IMR-90 (cell line): Measurements from ENCODE around the gene RNASEH2B. TPM values are rescaled to one million over a fixed set of nuclear protein-coding genes. Genes with fewer than 3 reads are reported as not detected.

Source experiments
- ATAC-seq: fragments of 200-7000 bp; cut with Tn5 transposase; 2 replicates; pipeline ENCODE4 v1.9.1; 2020; ENCODE audit warnings: low read depth, mild to moderate bottlenecking, moderate library complexity
- BruUV-seq: library from RNA; stranded (reverse); fragments of 400-500 nt; replicated peaks from 2 replicates; lab custom pipeline; 2021; lab: Mats Ljungman, UMichigan
- CTCF ChIA-PET: fragments of 300-600 bp; formaldehyde crosslinking; extraction: SDS; loops from one replicate; lab custom pipeline; 2021; ENCODE audit warnings: antibody characterized with exemption; lab: Yijun Ruan, JAX
- POLR2A ChIA-PET: fragments of 300-600 bp; sonication (Branson Sonifier 250); formaldehyde crosslinking; loops from one replicate; lab custom pipeline; 2022; ENCODE audit warnings: antibody characterized with exemption; ENCODE audit not compliant: unreplicated experiment; lab: Charles Lee
- DNase-seq: peaks from one replicate; pipeline ENCODE4 v3.0.0; 2013
- H2AFZ ChIP-seq: replicated peaks from 2 replicates; pipeline ENCODE3; 2013; ENCODE audit warnings: low read length, mild to moderate bottlenecking; ENCODE audit not compliant: poor library complexity
- H2AK5ac ChIP-seq: 2 replicates; pipeline ENCODE4 v1.6.1; 2013; ENCODE audit warnings: low read depth, low read length, inconsistent platforms
- H2AK9ac ChIP-seq: replicated peaks from 2 replicates; pipeline ENCODE3; 2013; ENCODE audit warnings: mild to moderate bottlenecking, low read depth, low read length, moderate library complexity; ENCODE audit not compliant: poor library complexity
- H2BK120ac ChIP-seq: 2 replicates; pipeline ENCODE4 v1.6.1; 2013; ENCODE audit warnings: low read depth, low read length, inconsistent platforms
- H2BK15ac ChIP-seq: 3 replicates; pipeline ENCODE4 v1.6.1; 2013; ENCODE audit warnings: low read depth, low read length, inconsistent platforms
- H2BK20ac ChIP-seq: 2 replicates; pipeline ENCODE4 v1.6.1; 2013; ENCODE audit warnings: low read depth, mild to moderate bottlenecking, inconsistent platforms, low read length, moderate library complexity
- H2BK5ac ChIP-seq: 2 replicates; pipeline ENCODE4 v1.6.1; 2013; ENCODE audit warnings: mild to moderate bottlenecking, low read depth, low read length, inconsistent platforms; ENCODE audit not compliant: poor library complexity, severe bottlenecking
- H3K14ac ChIP-seq: replicated peaks from 2 replicates; pipeline ENCODE4 v1.6.1; 2013; ENCODE audit warnings: low read depth, low read length, inconsistent platforms
- H3K18ac ChIP-seq: 2 replicates; pipeline ENCODE4 v1.6.1; 2013; ENCODE audit warnings: low read depth, low read length, control low read depth
- H3K23ac ChIP-seq: 2 replicates; pipeline ENCODE4 v1.6.1; 2013; ENCODE audit warnings: low read depth, low read length, inconsistent platforms
- H3K27ac ChIP-seq: 2 replicates; pipeline ENCODE4 v1.5.1; 2013; ENCODE audit warnings: mild to moderate bottlenecking, control low read depth, low read length; ENCODE audit not compliant: insufficient read depth
- H3K27me3 ChIP-seq: 2 replicates; pipeline ENCODE4 v1.6.1; 2013; ENCODE audit warnings: low read length; ENCODE audit not compliant: control insufficient read depth, insufficient read depth
- H3K36me3 ChIP-seq: 2 replicates; pipeline ENCODE4 v1.6.1; 2013; ENCODE audit warnings: low read length, mixed read lengths; ENCODE audit not compliant: control insufficient read depth, insufficient read depth
- H3K4ac ChIP-seq: 2 replicates; pipeline ENCODE4 v1.6.1; 2013; ENCODE audit warnings: low read depth, low read length, inconsistent platforms
- H3K4me1 ChIP-seq: 2 replicates; pipeline ENCODE4 v1.6.1; 2013; ENCODE audit warnings: low read length, mixed read lengths; ENCODE audit not compliant: control insufficient read depth, insufficient read depth
- H3K4me2 ChIP-seq: 2 replicates; pipeline ENCODE4 v1.6.1; 2013; ENCODE audit warnings: low read depth, mild to moderate bottlenecking, control low read depth, low read length, moderate library complexity
- H3K4me3 ChIP-seq: 2 replicates; pipeline ENCODE4 v1.5.1; 2013; ENCODE audit warnings: low read depth, mild to moderate bottlenecking, control low read depth, low read length, moderate library complexity; ENCODE audit not compliant: insufficient read depth
- H3K56ac ChIP-seq: 2 replicates; pipeline ENCODE4 v1.6.1; 2013; ENCODE audit warnings: low read length, inconsistent platforms; ENCODE audit not compliant: insufficient read depth; ENCODE audit errors: extremely low read depth
- H3K79me1 ChIP-seq, 2 experiments: 2 replicates each; pipeline ENCODE4 v1.6.1; 2013; ENCODE audit warnings: low read length in 2 of 2, inconsistent platforms in 1 of 2, low read depth in 1 of 2
- H3K9ac ChIP-seq: 2 replicates; pipeline ENCODE4 v1.6.1; 2013; ENCODE audit warnings: low read depth, low read length, control low read depth
- H3K9me1 ChIP-seq: 2 replicates; pipeline ENCODE4 v1.6.1; 2013; ENCODE audit warnings: low read length, inconsistent platforms; ENCODE audit not compliant: insufficient read depth
- H3K9me3 ChIP-seq: 2 replicates; pipeline ENCODE4 v1.6.1; 2013; ENCODE audit warnings: low read length; ENCODE audit not compliant: control insufficient read depth, insufficient read depth
- H4K20me1 ChIP-seq: 2 replicates; pipeline ENCODE4 v1.6.1; 2013; ENCODE audit warnings: low read length, inconsistent platforms; ENCODE audit not compliant: insufficient read depth
- H4K5ac ChIP-seq: 2 replicates; pipeline ENCODE4 v1.6.1; 2013; ENCODE audit warnings: mild to moderate bottlenecking, low read depth, low read length, control low read depth
- H4K8ac ChIP-seq, 2 experiments: 2 replicates each; pipeline ENCODE4 v1.6.1; 2013; ENCODE audit warnings: low read depth in 2 of 2, low read length in 2 of 2, control low read depth in 1 of 2, inconsistent platforms in 1 of 2
- H4K91ac ChIP-seq: 2 replicates; pipeline ENCODE4 v1.6.1; 2013; ENCODE audit warnings: low read depth, low read length, inconsistent platforms; ENCODE audit not compliant: insufficient read depth
- CTCF ChIP-seq: conservative IDR thresholded peaks from 2 replicates; pipeline ENCODE4 v1.5.1; 2012; ENCODE audit warnings: mild to moderate bottlenecking, low read depth, low read length, improper control_type of control experiment
- NFE2L2 ChIP-seq: fragments of 150-350 bp; IDR thresholded peaks from 2 replicates; pipeline ENCODE4 v1.6.1; 2016; ENCODE audit warnings: low read depth, mild to moderate bottlenecking, low read length
- whole genome bisulfite sequencing, 2 experiments: methylation state at CpG; one replicate each; pipeline versions ENCODE4 v1.1.5 to v1.1.7; 2013; ENCODE audit warnings: missing lambda C conversion rate in 2 of 2; ENCODE audit not compliant: insufficient read length in 1 of 2; ENCODE audit errors: extremely low coverage in 2 of 2; 5-methylcytosine and 5-hydroxymethylcytosine counted together
- dilution Hi-C: fragments of 300-500 bp; cut with HindIII; formaldehyde crosslinking; loops from one replicate; pipeline ENCODE4 v1.14.3; 2018; ENCODE audit warnings: low sequenced_read_pairs; ENCODE audit not compliant: unreplicated experiment
- in situ Hi-C: fragments of 300-500 bp; cut with MboI; formaldehyde crosslinking; loops from 3 replicates; pipeline ENCODE4 v1.14.3; 2019; ENCODE audit warnings: low sequenced_read_pairs, inconsistent platforms, mixed read lengths
- intact Hi-C: fragments of 100-400 bp; cut with micrococcal nuclease; formaldehyde crosslinking; loops from 2 replicates; pipeline ENCODE4 v1.10.0; 2022
- polyA plus RNA-seq, 3 experiments: library from polyadenylated mRNA; depleted of rRNA; stranded (reverse); fragments of >200 nt; gene quantifications; 2 replicates each; pipeline ENCODE4 v1.2.3, GENCODE V29; 2012; ENCODE audit warnings: low replicate concordance in 1 of 3
- total RNA-seq: library from RNA; depleted of rRNA; stranded (reverse); fragments of >200 nt; gene quantifications from 2 replicates; pipeline ENCODE4 v1.2.3, GENCODE V29; 2012

Gene RNASEH2B
- total and polyA plus RNA-seq, 2 of the 4 experiments (the other 2 are of a cell fraction), result 11.2 to 14.2 TPM

DNA sequence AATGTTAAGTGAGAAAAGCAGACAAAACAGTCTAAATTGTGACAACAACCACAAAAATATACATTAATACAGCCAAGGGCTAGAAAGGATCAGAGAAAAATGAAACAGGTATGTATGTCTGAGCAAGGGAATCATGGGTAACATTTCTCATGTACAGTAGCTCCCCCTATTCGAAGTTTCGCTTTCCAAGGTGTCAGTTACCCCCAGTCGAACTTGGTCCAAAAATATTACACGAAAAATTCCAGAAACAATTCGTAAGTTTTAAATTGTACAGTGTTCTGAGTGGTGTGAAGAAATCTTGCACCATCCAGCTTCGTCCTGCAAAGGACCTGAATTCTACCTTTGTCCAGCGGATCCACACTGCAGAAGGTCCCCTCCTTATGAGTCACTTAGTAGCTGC lies 1.8 kb upstream of the RNASEH2B start:
- Histone ChIP-seq H3K14ac (no peak overlapping the region), H2BK120ac (no peak overlapping the region), H4K91ac (no peak overlapping the region), H3K4me3 (no peak overlapping the region), H2AK5ac (no peak overlapping the region), H3K27me3 (peaks cover 2% of the 10 kb centered on the region; the same call in 1 of the 2 replicates), H4K20me1 (no peaks in the 10 kb centered on the region; the same call in 1 of the 2 replicates), H3K9me3 (no peaks in the 10 kb centered on the region), H3K9me1 (no peaks in the 10 kb centered on the region), H3K79me1 (peaks cover 11 to 22% of the 10 kb centered on the region in 2 experiments; a peak in 3 of 4 replicates), H3K4me1 (peaks cover 7% of the 10 kb centered on the region), H4K8ac (no peak overlapping the region), H3K23ac (no peak overlapping the region), H2BK5ac (no peak overlapping the region), H2BK15ac (no peak overlapping the region), H3K4ac (no peak overlapping the region), H2AFZ (no peak overlapping the region), H3K56ac (no peak overlapping the region), H2AK9ac (no peak overlapping the region), H3K9ac (no peak overlapping the region), H4K5ac (no peak overlapping the region), H3K36me3 (no peaks in the 10 kb centered on the region), H3K27ac (no peak overlapping the region), H3K18ac (no peak overlapping the region), H3K4me2 (no peak overlapping the region), H2BK20ac (no peak overlapping the region)
- POLR2A ChIA-PET, result no interaction called here
- CTCF ChIA-PET, result no interaction called here
- no TSS peak for BruUV-seq
- TF ChIP-seq CTCF (no peak), NFE2L2 (no peak)
- ATAC-seq (no peak), DNase-seq (no peak)
- dilution Hi-C loops, result no loop called here
- intact Hi-C loops, result no loop called here
- in situ Hi-C loops, result loop anchor here (10.0 to 25.0 kb wide), 4 partner anchors 57 to 1245 kb away; partner anchors contain the start of gene TRIM13
- no CpG with 5 or more reads among the region's 7 CpGs for WGBS, 2 experiments
